ENCODE measurements around the gene DNTTIP2. TPM values are rescaled to one million over a fixed set of nuclear protein-coding genes. Genes with fewer than 3 reads are reported as not detected.

Gene DNTTIP2
- total RNA-seq, 1 donor from 2014 or later: 47.1 TPM

- Mint-ChIP-seq H3K36me3 (no peaks in the 10 kb centered on the region), H3K9me3 (no peaks in the 10 kb centered on the region), H3K4me3 (peak overlapping the region; percentile 44), H3K27me3 (no peaks in the 10 kb centered on the region), H3K27ac (peak overlapping the region; percentile 67), H3K4me1 (ENCODE audit: unreplicated experiment) (peaks cover 59% of the 10 kb centered on the region)
- TF ChIP-seq, protein P1, sequence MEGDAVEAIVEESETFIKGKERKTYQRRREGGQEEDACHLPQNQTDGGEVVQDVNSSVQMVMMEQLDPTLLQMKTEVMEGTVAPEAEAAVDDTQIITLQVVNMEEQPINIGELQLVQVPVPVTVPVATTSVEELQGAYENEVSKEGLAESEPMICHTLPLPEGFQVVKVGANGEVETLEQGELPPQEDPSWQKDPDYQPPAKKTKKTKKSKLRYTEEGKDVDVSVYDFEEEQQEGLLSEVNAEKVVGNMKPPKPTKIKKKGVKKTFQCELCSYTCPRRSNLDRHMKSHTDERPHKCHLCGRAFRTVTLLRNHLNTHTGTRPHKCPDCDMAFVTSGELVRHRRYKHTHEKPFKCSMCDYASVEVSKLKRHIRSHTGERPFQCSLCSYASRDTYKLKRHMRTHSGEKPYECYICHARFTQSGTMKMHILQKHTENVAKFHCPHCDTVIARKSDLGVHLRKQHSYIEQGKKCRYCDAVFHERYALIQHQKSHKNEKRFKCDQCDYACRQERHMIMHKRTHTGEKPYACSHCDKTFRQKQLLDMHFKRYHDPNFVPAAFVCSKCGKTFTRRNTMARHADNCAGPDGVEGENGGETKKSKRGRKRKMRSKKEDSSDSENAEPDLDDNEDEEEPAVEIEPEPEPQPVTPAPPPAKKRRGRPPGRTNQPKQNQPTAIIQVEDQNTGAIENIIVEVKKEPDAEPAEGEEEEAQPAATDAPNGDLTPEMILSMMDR (conservative IDR thresholded peaks at IDR 0.05): no peak
- DNase-seq (ENCODE audit: extremely low spot score, unreplicated experiment): no peak
Observed at GRCh38 chr1:93817819-93818569, 61.0 kb downstream of the DNTTIP2 start.

DNA sequence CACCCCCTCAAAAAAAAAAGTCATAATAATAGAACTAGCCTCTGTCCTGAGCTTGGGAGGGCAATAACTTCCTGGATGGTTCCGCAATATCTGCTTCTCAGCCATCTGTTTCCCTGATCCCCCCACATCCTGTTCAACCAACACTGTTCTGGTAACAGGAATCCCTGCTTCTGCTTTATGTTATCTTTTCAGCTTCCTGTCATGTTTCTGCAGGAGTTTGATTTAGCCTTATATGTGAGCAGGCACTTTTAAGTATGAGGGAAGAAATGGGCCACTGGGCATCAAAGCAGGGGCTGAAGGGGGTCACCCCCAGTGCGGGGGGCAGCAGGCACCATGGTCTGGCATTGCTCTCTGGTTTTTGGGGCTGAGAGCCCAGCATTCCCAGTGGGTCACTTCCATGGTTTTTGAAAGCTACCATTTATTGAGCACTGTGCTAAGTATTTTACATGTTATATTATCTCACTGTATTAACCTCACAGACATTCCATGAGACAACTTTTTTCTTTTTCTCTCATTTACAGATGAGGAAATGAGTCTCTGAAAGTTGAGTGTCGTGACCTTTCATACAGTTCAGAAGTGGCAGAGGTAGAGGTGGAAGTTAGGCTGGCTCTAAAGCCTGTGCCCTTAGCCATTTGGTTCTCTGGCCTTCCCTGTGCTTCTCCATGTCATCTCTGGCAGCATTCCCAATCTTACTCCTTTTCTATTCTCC is 61.9 kb downstream of the DNTTIP2 start:
- Mint-ChIP-seq H3K27me3 (no peaks in the 10 kb centered on the region), H3K9me3 (peaks cover 2% of the 10 kb centered on the region), H3K36me3 (peaks cover 2% of the 10 kb centered on the region), H3K4me1 (ENCODE audit: unreplicated experiment) (peaks cover 59% of the 10 kb centered on the region), H3K4me3 (no peak overlapping the region), H3K27ac (peak overlapping the region; percentile 76)
- TF ChIP-seq, protein P1 (conservative IDR thresholded peaks at IDR 0.05): no peak
- no peak for DNase-seq (ENCODE audit: extremely low spot score, unreplicated experiment)

Small RNAs within 50 kb of the gene (microRNA-seq; reads per million reads assigned to microRNA genes)
- 74.4 reads per million, percentile 59 among the genes with 10 or more reads in this experiment for gene MIR760

Other genes starting within 250 kb of the DNTTIP2 start
- 16.6 and 52.1 TPM in 2 replicates for gene BCAR3, start 197.4 kb downstream of the DNTTIP2 start, total RNA-seq (ENCODE audit: low replicate concordance)
- 16.6 and 34.2 TPM in 2 replicates for gene GCLM, start 30.2 kb upstream of the DNTTIP2 start, total RNA-seq (ENCODE audit: low replicate concordance)
- 3.2 and 6.4 TPM in 2 replicates for gene ABCA4, start 241.9 kb upstream of the DNTTIP2 start, total RNA-seq (ENCODE audit: low replicate concordance)